GM19023 (cell line): Measurements from ENCODE around the gene C17orf113.

Experiments
- ATAC-seq: cut with Tn5 transposase; IDR thresholded peaks from one replicate; pipeline ENCODE4 v1.9.1; 2021; ENCODE audit warnings: mild to moderate bottlenecking, moderate library complexity; ENCODE audit not compliant: unreplicated experiment

C17orf113 gene

DNA sequence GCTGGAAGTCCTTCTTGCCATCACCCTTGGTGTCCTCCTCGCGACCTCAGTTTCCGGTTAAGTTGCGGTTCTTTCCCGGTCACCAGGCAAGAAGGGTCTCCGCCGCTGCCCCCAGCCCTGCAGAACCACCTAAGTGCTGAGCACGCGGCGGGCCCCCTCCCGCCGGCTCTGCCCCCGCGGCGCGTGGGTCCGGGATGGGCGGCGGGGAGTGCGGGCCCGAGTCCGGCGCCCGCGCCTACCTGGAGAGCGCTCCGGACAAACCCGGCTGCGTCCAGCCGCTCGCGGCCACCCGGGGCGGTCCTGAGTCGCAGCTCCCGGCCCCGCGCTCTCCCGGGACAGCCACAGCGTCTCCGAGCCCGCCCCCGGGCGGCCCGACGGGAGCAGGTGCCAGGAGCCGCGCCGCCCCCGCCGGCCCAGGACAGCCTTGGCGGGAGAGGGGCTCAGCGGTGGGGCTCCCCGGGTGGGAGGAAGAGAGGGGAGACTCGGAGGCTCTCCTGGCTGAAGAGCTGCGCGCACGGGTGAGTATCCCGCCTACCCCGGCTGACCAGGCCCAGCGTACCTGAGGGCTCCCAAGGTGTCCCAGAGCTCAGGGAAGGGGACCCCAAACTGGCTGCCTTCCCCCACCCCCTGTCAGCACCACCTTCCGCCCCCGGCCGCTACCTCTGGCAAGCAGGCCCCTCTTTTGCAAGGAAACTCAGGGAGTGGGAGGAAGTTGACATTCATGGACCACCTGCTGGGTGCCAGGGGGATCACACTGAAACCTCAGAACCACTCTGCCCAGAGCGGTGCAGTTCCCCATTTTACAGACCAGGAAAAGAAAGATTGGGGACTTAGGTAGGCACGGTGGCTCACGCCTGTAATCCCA lies 22.2 kb upstream of the C17orf113 start:
- no peak for ATAC-seq

DNA sequence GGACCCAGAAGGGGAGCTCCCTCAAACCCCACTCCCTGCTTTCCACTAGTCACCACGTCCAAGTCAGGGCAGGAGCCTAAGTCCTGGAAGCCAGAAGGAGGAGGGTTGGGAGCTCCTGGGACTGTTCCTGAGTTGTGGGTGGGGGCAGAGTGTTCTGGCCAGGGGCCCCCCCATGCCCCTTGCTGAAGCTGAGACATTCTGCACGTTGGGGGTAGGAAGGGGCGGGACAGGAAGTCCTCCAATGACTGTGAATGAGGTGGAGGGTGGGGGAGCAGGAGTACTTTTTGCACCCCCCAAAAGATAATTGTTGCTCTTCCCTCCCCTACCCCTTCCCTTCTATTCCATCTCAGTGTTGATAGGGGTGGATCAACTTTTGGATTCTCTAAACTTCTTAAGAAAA lies 21.4 kb upstream of the C17orf113 start:
- ATAC-seq = no peak

DNA sequence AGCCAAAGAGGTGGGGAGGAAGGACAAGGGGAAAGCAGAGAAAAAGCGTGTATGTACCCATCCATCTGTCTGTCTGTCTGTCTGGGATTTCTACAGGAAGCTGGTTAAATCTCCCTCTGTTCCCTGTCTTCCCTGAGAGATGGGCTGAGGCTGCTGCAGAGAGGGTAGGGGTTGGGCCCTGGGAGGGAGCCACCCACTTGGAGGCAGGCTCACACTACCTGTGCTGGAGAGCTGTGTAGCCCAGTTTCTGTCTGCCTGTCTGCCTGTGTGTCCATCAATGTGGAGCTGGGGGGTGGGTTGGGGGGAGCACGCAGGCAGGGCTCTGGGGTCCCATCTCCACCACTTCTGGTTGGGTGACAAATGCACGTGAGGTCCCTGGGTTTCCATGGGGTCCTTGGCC lies 18.6 kb upstream of the C17orf113 start:
- ATAC-seq = no peak

DNA sequence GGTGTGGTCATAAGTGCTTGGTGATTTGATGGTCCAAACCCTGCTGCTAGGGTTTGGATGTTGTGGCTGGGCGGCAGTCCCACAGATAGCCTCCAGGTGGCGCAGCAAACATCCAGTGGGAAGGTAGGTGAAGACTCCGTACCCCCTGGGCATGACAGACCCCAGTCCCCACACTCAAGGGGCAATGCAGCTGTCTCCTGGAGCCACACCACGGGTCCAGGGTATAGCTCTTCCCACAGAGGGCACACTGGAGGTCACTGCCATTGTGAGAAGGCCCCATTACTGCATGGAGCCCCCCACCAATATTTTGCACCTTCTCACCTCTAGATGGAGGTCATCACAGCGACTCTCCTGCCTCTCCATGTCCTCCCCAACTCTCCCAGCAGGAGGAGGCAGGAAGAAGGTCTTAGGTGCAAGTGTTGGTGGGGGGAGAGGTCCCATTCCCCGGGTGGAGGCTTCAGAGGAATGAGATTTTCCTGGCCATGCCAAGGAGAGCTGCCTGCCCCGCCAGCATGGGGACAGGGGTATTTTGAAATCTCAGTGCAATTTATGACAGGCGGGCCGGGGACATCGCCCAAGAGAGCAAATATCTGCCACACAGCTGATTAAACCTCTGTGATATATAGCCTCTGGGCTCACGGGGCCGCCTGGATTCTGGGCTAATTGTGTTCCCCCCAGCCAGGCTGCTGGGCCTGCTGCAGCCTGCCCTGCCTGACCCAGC lies 17.1 kb upstream of the C17orf113 start:
- ATAC-seq = no peak

DNA sequence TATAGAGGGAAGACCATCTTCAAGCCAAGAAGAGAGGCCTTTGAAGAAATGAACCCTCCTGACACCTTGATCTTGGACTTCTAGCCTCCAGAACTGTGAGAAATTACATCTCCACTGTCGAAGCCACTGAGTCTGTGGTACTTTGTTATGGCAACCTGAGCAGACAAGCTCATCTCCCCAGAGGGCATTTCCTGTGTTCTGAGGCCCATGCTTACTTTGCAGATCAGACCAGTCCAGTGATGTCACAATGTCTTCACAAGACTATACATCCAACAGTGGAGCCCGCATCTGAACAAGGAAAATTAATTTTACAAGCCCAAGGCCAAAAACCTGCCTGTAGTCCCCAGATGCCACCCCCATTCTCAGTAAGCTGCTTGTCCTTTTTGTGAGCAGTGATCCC lies 14.8 kb upstream of the C17orf113 start:
- no peak for ATAC-seq

DNA sequence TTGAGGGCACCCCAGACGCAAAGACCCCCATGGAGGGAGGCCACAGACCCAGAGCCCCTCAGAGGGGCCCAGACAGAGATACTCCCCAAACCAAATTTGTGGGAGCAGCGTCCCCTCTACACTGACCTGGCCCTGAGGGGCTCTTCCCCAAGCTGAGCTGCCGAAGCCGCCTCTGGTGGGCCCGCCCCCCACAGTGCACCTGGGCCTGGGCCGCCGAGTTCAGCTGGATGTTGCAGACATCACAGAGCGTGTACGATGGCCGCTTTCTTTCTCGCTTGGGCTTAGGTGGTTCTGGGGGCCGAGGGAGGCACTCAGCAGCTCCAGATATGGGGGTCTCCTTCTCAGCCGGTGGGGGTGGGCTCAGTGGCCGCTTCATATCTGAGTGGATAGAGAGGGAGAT lies 12.3 kb upstream of the C17orf113 start:
- ATAC-seq = no peak

DNA sequence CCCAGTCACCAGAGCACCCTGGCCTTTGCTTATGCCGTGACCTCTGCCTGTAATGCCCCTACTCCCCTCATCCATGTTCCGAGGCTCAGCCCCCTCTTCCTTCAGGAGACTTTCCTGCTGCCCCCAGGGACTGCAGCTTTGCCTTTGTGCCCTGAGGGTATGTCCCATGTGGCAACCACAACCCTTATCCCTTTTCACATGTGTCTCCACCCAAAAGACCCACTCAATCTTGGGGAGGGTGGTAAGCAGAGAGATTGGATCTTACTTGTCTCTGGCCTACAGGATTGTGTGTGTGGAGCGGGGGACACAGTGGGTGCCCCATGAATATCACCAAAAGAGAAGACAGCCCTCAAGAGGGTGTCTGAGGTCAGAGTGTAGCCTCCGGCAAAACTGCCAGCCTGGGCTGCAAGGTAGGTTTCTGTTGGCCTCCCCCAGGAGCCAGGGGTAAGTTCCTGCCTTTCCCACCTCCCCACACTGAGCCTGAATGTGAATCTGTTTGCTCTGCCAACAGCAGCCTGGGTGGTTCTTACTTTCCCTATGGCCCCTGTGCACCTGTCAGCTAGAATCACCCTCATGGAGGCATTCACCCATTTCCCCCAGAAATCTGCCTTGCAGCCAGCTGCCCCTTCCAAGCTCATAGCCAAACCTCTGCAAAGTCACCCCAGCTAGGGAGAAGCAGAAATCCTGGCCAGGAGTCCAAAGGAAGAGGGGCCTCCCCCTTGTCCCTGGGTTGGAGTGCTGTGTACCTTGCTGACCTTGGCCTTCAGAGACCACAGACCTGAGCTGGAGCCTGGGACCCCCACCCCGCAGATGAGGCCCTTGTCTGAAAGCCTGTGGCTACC lies 11.5 kb upstream of the C17orf113 start:
- no peak for ATAC-seq

DNA sequence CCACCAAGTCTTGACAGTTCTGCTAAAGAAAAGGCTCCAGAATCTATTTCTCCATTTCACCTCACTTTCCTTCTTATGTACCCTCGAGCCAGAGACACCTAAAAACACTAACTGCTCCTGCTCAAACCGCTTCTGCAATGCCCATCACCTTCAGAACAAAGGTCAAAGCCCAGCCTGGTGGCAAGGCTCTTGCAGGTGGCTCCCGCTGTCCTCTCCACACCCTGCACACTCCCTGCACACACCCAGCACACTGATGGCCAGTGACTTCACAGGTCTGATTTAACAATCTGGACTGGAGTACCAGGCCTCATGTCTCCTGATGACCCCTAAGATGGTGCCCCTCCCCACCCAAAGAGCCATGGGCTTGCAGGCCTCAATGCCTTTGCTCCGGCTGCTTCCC lies 9.8 kb upstream of the C17orf113 start:
- no peak for ATAC-seq

DNA sequence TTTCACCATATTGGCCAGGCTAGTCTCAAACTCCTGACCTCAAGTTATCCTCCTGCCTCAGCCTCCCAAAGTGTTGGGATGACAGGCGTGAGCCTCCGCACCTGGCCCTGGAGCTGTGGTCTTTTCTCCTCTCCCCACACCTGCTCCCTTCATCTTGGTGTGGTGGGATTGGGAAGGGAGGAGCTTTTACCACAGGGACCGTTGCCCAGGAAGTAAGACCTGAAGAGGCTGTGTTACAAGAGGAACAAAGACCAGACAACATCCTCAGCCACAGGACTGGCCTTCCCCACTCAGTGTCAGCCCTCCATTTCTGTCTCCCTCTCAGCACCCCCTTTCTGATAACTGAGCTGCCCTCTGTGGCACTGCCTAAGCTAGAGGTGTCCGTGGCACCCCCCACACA lies 9.4 kb upstream of the C17orf113 start:
- ATAC-seq = no peak

DNA sequence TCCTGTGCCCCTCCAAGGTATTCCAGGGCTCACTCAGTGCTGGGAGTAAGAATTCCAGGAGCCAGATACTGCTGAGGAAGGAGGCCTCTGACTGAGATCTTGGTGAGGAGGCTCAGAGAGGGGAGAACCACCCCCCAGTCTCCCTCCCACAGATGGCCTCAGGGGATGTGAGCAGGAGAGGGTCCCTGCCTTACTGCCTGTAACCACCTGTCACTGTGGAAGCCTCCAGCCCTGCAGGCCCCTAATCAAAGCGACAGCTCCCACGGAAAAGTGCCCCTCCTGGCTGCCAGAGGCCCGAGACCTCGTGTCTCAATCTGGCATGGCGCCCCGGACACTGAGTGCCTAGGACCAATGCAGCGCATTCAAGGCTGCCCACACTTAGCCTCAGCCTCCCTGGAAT lies 7.7 kb upstream of the C17orf113 start:
- no peak for ATAC-seq

DNA sequence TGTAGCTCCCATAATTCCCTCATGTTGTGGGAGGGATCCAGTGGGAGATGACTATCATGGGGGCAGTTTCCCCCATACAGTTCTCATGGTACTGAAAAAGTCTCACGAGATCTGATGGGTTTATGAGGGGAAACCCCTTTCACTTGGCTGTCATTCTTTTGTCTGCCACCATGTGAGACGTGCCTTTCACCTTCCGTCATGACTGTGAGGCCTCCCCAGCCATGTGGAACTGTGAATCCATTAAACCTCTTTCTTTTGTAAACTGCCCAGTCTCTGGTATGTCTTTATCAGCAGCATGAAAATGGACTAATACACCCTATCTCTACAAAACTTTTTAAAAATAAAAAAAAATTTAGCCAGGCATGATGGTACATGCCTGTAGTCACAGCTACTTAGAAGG lies 6.2 kb upstream of the C17orf113 start:
- no peak for ATAC-seq

DNA sequence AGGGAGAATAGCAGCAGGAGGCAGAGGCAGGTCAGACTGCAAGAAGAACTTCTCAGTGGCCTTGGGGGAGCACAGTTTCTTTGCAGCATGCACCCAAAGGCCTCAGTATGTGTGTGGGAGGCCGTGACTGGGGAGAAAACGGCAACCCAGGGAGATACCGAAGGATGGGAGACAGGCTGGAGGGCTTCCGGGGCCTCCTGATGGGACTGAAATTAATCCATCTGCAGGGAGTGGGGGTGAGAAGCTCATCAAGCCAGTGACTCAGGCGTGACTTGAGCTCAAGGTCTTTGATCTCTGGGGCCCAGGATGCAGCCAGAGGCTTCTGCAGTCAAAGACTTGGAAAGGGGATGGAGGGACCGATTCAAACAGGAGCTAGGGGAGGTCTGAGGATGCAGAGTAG lies 5.1 kb upstream of the C17orf113 start:
- ATAC-seq = no peak

DNA sequence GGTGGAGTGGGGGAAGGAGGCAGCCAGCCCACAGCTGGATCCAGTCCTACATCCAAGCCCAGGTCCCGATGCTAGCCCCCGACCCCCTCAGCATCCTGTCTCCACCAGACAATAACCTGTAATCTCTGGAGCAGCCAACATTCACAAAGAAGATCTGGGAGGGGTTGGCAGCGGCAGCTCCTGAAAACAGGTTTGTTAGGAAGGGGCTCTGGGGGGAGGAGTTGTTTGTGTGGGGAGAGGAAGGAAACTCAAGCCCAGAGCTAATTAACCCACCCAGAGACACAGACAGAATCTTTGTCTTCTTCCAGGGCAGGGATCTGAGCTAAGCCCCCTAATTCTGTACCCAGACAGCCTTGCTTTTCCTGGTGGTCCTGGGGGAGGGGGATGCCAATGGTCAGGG lies 4.6 kb upstream of the C17orf113 start:
- ATAC-seq = no peak

DNA sequence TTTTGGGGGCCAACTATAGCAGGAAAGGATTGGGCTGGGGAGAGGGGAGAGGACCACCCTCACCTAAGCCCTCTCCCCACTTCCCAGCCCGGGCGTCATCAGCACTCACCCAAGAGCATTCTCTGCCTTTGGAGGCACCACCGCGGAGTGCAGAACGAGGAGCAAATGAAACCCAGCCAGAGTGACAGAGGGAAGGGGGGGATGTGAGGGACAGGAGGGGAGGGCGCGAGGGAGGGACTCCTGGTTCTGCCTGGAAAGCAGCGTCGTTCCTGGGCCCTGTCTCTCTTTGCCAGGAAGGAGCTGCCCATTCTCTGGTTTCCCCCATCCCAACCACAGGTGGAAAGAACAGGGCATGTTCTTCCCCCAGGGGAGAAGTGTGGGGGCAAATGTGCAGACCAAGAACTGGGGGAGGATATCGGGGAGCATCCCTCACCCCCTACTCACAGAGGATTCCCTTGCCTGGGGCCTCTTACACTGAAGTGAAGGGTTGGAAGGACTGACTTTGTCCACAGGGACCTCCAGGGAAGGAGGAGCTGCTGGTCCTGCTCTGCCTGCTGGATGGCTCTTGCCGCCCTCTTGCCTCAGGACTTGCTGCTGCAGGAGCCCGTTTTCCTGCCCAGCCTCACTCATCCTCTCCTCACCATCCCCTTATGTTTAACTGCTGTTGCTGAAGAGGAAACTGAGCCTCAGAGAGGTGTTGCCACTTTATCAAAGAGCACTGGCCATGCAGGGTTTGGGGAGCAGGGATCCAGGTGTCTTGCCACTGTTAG lies 3.5 kb upstream of the C17orf113 start:
- ATAC-seq = no peak

DNA sequence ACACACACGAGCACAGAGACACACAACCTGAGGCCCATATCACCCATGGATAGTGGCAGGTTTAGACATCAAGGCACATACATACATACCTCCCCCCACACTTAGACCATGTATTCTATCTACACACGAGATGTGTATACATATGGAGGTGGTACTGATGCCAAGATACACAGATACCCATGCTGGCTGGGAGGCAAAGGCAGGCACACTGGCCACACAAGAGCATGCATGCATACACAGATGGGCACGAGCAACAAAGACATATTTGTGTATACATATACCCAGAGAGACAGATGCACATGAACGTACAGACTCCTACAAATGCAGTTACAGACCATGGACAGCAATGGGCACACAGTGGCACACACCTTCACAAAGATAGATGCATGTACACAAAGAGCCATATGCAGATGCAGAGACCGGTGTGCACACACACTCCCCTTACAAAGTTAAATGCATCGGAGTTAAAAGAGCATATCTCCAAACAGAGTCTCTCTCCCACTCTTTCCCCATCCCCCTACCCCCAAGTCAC lies 2.0 kb upstream of the C17orf113 start:
- ATAC-seq = no peak

DNA sequence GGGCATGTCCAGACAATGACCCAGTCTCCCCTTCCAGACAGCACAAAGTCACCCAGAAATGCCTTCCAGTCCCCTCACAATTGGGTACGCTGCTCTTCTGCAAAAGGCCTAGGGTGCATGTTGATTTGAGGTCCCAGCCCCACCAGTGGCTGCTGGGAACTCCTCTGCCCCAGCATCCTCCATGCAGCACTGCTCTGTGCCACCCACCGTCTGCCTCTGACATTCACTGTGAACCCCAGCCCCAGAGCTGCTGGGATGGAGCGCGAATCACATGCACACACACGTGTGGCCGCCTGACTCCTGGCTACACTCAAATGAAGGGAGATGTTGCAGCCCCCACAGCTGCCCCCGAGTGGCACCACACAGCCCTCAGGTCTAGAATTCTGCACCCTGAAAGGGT lies 1.2 kb upstream of the C17orf113 start:
- no peak for ATAC-seq

DNA sequence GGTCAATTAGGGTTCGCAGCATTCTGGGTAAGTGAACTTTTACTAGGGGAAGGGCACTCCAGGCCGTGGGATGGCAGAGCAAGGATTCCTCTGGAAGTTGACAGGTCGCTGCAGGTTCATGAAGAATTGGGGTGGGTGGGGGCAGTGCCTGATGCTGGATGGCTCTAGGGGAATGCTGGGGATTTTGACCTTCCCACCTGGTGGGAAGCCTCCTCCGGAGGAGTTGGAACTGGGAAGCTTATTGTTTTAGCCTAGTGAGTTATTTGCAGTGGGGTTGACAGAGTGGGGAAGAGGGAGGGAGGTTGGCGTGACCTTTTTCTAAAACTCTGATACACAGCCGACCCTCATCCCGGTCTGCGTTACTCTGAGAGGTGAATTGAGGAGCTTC lies 606 bp upstream of the C17orf113 start:
- no peak for ATAC-seq

DNA sequence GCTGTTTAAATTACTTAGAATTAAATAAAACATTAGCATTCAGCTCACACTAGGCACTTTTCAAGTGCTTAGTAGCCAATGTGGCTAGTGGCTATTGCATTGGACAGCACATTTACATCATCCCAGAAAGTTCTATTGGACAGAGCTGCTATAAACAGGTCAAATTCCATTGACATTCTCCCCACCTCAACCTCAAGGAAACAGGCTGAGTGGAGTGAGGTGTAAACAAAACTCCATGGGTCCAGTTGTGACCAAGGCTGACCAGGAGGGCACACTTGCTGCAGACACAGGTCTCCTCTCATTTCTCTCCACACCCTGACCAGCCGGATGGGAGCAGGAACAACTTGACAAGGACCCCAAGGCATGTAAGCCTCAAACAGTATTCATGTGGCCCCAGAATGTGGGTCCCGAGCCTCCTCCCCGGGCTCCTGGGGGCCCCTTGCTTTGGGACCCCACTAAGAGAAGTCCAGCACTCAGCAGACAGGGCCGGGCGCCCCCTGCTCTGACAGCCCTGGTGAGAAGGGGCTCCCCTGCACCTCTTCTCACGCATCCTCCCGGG lies 488 bp downstream of the C17orf113 start:
- no peak for ATAC-seq

DNA sequence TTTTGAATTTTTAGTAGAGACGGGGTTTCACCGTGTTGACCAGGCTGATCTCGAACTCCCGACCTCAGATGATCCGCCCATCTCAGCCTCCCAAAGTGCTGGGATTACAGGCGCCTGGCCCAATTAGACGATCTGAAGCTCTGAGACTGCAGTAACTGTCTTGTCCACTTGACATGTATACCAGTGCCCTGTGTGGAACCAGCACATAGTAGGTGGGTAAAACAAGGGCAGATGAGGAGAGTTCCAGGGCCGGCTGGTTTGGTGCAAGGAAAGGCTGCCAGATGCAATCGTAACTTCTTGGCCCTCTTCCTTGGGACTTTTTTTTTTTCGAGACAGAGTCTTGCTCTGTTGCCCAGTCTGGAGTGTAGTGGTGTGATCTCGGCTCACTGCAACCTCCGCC lies 3.1 kb downstream of the C17orf113 start:
- ATAC-seq = no peak

DNA sequence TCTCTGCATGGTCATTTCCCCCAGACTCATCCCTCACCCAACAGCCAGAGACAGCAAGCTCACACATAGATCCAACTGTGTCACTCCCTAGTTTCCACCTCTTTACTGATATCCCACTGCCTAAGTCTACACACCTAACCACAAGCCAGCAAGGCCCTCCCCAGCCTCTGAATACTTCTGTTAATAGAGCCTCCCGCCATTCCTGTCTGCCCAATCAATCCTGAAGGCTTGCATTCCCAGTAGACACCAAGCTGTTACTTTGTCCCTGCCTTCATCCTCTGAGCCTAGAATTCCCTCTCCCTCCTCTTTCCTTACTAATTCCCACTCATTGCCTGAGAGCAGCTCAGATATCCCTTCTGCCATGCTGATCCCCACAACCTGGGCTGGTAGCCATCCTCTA lies 4.7 kb downstream of the C17orf113 start:
- ATAC-seq = no peak
